HEK293T (cell line): Measurements from ENCODE around the gene CAPS2.

Source experiments
- ARNT ChIP-seq: fragments of 450-650 bp; IDR thresholded peaks from 2 replicates; pipeline ENCODE4 v1.6.1; 2017; ENCODE audit warnings: mild to moderate bottlenecking
- BHLHE40 ChIP-seq: fragments of 450-650 bp; IDR thresholded peaks from 2 replicates; pipeline ENCODE4 v1.6.1; 2016; ENCODE audit warnings: mild to moderate bottlenecking, moderate library complexity, borderline replicate concordance
- ELF4 ChIP-seq: fragments of 450-650 bp; IDR thresholded peaks from 2 replicates; pipeline ENCODE4 v1.6.1; 2017; ENCODE audit warnings: antibody characterized with exemption
- FOXA1 ChIP-seq: fragments of 450-650 bp; IDR thresholded peaks from 2 replicates; pipeline ENCODE4 v1.6.1; 2016; ENCODE audit warnings: mild to moderate bottlenecking
- FOXK2 ChIP-seq: fragments of 450-650 bp; IDR thresholded peaks from 2 replicates; pipeline ENCODE4 v1.6.1; 2016; ENCODE audit warnings: mild to moderate bottlenecking
- FOXM1 ChIP-seq: fragments of 450-650 bp; IDR thresholded peaks from 2 replicates; pipeline ENCODE4 v1.6.1; 2017; ENCODE audit warnings: mild to moderate bottlenecking, borderline replicate concordance
- HDGF ChIP-seq: fragments of 450-650 bp; IDR thresholded peaks from 2 replicates; pipeline ENCODE4 v1.6.1; 2017; ENCODE audit warnings: antibody characterized with exemption, borderline replicate concordance
- L3MBTL2 ChIP-seq: fragments of 450-650 bp; conservative IDR thresholded peaks from 2 replicates; pipeline ENCODE4 v1.6.1; 2016; ENCODE audit warnings: mild to moderate bottlenecking
- LEF1 ChIP-seq: fragments of 450-650 bp; IDR thresholded peaks from 2 replicates; pipeline ENCODE4 v1.6.1; 2017; ENCODE audit warnings: mild to moderate bottlenecking, borderline replicate concordance
- NFRKB ChIP-seq: fragments of 450-650 bp; IDR thresholded peaks from 2 replicates; pipeline ENCODE4 v1.6.1; 2016; ENCODE audit warnings: mild to moderate bottlenecking, moderate library complexity
- SP1 ChIP-seq: fragments of 450-650 bp; IDR thresholded peaks from 2 replicates; pipeline ENCODE4 v1.6.1; 2017
- SUZ12 ChIP-seq: fragments of 450-650 bp; IDR thresholded peaks from 2 replicates; pipeline ENCODE4 v1.6.1; 2016; ENCODE audit warnings: mild to moderate bottlenecking
- TARDBP ChIP-seq: fragments of 450-650 bp; IDR thresholded peaks from 2 replicates; pipeline ENCODE4 v1.6.1; 2016
- ZNF384 ChIP-seq: fragments of 450-650 bp; IDR thresholded peaks from 2 replicates; pipeline ENCODE4 v1.6.1; 2016

GRCh38 chr12:75366629-75367028 lies 36.5 kb upstream of the CAPS2 start:
- TF ChIP-seq ELF4 (no peak), SUZ12 (no peak), HDGF (no peak), ZNF384 (no peak), TARDBP (no peak), FOXA1 (no peak), SP1 (no peak), FOXM1 (no peak), FOXK2 (no peak), NFRKB (no peak), LEF1 (no peak), BHLHE40 (no peak), L3MBTL2 (no peak), ARNT (no peak)
